ENCODE results near the gene OTUD3.
"Not testable (repeated sequence)": the region's sequence is repeated elsewhere in the genome, so short reads cannot be mapped to it uniquely, and the experiment has no call there.

DNA sequence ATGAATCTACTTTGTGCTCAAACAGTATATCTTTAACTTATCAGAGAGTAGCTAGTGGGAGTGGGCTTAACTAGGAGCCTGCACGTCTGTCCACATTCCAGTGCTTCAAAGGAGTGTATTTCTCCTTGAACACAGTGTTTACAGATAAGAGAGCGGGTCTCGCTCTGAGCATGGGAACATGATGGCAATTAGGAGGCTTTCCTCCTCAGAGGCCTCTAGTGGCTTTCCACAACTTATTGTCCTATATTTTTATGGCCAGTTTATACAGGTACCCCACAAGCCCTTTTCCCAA, 44.9 kb downstream of the OTUD3 start:
- TF ChIP-seq, protein P1, sequence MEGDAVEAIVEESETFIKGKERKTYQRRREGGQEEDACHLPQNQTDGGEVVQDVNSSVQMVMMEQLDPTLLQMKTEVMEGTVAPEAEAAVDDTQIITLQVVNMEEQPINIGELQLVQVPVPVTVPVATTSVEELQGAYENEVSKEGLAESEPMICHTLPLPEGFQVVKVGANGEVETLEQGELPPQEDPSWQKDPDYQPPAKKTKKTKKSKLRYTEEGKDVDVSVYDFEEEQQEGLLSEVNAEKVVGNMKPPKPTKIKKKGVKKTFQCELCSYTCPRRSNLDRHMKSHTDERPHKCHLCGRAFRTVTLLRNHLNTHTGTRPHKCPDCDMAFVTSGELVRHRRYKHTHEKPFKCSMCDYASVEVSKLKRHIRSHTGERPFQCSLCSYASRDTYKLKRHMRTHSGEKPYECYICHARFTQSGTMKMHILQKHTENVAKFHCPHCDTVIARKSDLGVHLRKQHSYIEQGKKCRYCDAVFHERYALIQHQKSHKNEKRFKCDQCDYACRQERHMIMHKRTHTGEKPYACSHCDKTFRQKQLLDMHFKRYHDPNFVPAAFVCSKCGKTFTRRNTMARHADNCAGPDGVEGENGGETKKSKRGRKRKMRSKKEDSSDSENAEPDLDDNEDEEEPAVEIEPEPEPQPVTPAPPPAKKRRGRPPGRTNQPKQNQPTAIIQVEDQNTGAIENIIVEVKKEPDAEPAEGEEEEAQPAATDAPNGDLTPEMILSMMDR (conservative IDR thresholded peaks at IDR 0.05; ENCODE audit: low read depth, low read length), result not testable (repeated sequence)
- not testable (repeated sequence) for TF ChIP-seq NFE2L2 (IDR thresholded peaks at IDR 0.05; ENCODE audit: low read depth, low read length); RCOR1 (IDR thresholded peaks at IDR 0.05; ENCODE audit: insufficient replicate concordance, low read length); RAD21 (IDR thresholded peaks at IDR 0.05; ENCODE audit: low read length); POLR2A (IDR thresholded peaks at IDR 0.05; ENCODE audit: low read depth, low read length); MAFK (IDR thresholded peaks at IDR 0.05; ENCODE audit: low read depth, low read length); CEBPB (IDR thresholded peaks at IDR 0.05; ENCODE audit: low read depth, low read length); RFX5 (IDR thresholded peaks at IDR 0.05; ENCODE audit: low read depth, low read length); MXI1 (IDR thresholded peaks at IDR 0.05; ENCODE audit: borderline replicate concordance, low read depth, low read length); SMC3 (IDR thresholded peaks at IDR 0.05; ENCODE audit: low read depth, low read length); BHLHE40 (IDR thresholded peaks at IDR 0.05; ENCODE audit: low read depth, low read length); MAZ (IDR thresholded peaks at IDR 0.05; ENCODE audit: borderline replicate concordance, low read depth, low read length)
- TF ChIP-seq, protein P2, sequence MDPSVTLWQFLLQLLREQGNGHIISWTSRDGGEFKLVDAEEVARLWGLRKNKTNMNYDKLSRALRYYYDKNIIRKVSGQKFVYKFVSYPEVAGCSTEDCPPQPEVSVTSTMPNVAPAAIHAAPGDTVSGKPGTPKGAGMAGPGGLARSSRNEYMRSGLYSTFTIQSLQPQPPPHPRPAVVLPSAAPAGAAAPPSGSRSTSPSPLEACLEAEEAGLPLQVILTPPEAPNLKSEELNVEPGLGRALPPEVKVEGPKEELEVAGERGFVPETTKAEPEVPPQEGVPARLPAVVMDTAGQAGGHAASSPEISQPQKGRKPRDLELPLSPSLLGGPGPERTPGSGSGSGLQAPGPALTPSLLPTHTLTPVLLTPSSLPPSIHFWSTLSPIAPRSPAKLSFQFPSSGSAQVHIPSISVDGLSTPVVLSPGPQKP (IDR thresholded peaks at IDR 0.05; ENCODE audit: borderline replicate concordance, low read depth, low read length), result not testable (repeated sequence)

Data from IMR-90 (cell line).